AG09309 (cell line): ENCODE data around the gene NT5M.

Source experiments
- DNase-seq: peaks from one replicate; pipeline ENCODE4 v3.0.0-alpha.2; 2010; ENCODE audit warnings: low read depth
- H3K4me3 ChIP-seq: 2 replicates; pipeline ENCODE4 v1.5.1; 2011; ENCODE audit warnings: mild to moderate bottlenecking, low read depth, low read length, moderate library complexity; ENCODE audit not compliant: control insufficient read depth
- TF ChIP-seq, protein P1 (sequence below): IDR thresholded peaks from 2 replicates; pipeline ENCODE4 v1.5.1; 2011; ENCODE audit warnings: mild to moderate bottlenecking, low read depth, low read length, inconsistent platforms; ENCODE audit not compliant: insufficient read depth, control insufficient read depth; ENCODE audit errors: missing control alignments

Gene NT5M

GRCh38 chr17:17322516-17323510 is 19.6 kb downstream of the NT5M start:
- no peak overlapping the region for H3K4me3 ChIP-seq
- DNase-seq = no peak
- TF ChIP-seq, protein P1, sequence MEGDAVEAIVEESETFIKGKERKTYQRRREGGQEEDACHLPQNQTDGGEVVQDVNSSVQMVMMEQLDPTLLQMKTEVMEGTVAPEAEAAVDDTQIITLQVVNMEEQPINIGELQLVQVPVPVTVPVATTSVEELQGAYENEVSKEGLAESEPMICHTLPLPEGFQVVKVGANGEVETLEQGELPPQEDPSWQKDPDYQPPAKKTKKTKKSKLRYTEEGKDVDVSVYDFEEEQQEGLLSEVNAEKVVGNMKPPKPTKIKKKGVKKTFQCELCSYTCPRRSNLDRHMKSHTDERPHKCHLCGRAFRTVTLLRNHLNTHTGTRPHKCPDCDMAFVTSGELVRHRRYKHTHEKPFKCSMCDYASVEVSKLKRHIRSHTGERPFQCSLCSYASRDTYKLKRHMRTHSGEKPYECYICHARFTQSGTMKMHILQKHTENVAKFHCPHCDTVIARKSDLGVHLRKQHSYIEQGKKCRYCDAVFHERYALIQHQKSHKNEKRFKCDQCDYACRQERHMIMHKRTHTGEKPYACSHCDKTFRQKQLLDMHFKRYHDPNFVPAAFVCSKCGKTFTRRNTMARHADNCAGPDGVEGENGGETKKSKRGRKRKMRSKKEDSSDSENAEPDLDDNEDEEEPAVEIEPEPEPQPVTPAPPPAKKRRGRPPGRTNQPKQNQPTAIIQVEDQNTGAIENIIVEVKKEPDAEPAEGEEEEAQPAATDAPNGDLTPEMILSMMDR = no peak

DNA sequence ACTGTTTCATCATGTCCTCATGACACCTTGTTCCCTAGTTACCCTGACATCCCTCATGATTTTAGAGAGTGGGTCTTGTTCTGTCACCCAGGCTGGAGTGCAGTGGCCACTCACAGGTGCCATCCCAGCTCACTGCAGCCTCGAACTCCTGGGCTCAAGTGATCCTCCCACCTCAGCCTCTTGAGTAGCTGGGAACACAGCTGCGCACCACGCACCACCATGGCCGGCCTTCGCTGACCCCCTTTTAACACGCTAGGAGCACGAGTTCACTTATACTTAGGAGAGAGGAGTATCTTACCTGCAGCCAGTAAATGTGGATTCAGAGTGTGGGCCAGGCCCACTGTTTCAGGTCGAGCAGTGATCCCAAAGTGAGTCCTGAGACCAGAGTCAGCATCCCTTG is 21.4 kb downstream of the NT5M start:
- DNase-seq = no peak
- H3K4me3 ChIP-seq = no peak overlapping the region
- TF ChIP-seq, protein P1 = no peak

DNA sequence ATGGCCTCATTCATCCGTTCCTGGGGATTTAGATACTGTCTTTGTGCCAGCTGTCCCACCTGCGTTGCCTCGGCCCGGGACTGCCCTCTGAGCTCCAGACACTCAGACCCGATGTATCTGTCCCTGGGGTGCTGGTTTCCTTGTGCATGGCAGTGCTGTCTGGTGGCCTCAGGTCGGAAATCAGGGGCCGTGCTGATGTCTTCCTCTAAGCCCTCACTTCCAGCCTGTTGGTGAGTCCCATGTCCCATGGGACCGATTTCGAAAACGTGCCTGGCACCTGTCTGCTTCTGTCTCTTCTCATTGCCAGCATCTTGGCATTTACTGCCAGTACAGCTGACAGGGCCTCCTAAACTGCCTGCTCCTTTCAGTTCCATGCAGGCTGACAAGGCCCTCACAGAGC is 22.1 kb downstream of the NT5M start:
- TF ChIP-seq, protein P1 = no peak
- H3K4me3 ChIP-seq = no peak overlapping the region
- no peak for DNase-seq

- TF ChIP-seq, protein P1 = no peak
- DNase-seq = no peak
- no peak overlapping the region for H3K4me3 ChIP-seq
Observed at GRCh38 chr17:17325816-17326215, 22.6 kb downstream of the NT5M start.

DNA sequence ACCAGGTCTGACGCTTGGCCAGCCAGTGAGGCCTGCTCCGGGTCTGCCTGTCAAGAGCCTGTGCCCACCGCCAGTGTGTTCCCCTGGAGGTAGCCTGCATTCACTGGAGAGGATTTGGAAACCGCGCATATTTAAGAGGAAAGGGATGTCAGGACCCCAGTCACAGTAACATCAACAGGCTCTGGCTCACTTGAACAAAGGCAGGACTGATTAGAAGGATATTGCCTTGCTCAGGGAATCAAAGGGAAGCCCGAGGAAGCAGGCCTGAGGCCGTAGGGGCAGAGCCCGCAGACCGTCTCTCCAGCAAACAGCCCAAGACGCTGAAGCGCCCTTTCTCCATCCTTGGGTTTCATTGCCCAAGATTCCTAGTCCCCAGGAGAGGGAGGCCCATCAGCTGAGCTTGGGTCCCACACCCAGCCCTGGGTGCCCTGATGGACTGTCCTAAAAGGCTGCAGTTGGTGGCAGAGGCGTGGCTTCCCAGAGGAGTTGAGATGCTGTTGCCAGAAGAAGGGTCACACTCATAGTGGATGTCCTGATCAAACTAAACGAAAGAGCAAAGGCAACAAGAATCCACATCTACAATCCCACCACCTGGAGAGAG is 23.2 kb downstream of the NT5M start:
- TF ChIP-seq, protein P1 = no peak
- no peak overlapping the region for H3K4me3 ChIP-seq
- no peak for DNase-seq

GRCh38 chr17:17328251-17328650 is 25.1 kb downstream of the NT5M start:
- H3K4me3 ChIP-seq = no peak overlapping the region
- TF ChIP-seq, protein P1 = no peak

More at GRCh38 chr17:17328251-17328650, 25.1 kb downstream of the NT5M start:
- no peak for DNase-seq
